ENCODE measurements around the gene ERI3. TPM values are rescaled to one million over a fixed set of nuclear protein-coding genes. Genes with fewer than 3 reads are reported as not detected.

The ERI3 gene
- total and polyA plus RNA-seq, 9 of the 15 experiments (the other 6 are each of a cell fraction or from before 2014, with no cell fraction given), result 47.8 to 93.4 (median 67.2) TPM

DNA sequence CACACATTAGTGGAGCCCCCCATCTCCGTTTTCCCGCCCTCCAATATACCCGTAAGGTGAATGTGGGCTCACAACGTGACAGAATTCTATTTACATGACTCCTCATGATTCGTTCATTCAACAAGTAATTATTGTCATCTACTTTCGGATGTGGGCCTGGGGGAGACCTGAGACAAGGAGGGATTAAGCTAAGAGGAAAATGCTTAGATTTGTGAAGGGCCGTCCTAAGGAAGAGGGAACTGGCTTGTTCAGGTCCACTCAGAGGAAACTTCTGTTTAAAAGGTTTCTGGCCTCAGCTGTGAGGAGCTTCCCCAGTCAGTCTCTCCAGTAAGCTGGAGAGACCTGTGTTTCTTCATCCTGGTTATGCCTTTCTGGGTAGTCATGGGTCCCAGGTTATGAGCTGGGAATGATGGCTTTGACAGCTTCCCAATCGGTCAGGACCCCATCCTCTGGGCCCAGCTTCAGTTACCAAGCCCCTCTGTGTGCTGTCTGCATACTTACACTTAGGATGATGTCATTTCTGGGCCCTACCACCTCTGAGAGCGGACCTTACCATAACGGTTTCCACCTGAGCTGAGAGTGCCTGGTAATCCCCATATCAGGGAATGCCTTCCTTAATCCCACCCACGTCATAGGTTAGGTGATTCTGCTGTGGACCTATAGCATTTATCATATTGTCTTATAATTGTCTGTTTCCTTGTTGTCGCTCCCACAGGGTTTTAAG, 687 bp upstream of the ERI3 start (continued):
- TF ChIP-seq, protein P1, sequence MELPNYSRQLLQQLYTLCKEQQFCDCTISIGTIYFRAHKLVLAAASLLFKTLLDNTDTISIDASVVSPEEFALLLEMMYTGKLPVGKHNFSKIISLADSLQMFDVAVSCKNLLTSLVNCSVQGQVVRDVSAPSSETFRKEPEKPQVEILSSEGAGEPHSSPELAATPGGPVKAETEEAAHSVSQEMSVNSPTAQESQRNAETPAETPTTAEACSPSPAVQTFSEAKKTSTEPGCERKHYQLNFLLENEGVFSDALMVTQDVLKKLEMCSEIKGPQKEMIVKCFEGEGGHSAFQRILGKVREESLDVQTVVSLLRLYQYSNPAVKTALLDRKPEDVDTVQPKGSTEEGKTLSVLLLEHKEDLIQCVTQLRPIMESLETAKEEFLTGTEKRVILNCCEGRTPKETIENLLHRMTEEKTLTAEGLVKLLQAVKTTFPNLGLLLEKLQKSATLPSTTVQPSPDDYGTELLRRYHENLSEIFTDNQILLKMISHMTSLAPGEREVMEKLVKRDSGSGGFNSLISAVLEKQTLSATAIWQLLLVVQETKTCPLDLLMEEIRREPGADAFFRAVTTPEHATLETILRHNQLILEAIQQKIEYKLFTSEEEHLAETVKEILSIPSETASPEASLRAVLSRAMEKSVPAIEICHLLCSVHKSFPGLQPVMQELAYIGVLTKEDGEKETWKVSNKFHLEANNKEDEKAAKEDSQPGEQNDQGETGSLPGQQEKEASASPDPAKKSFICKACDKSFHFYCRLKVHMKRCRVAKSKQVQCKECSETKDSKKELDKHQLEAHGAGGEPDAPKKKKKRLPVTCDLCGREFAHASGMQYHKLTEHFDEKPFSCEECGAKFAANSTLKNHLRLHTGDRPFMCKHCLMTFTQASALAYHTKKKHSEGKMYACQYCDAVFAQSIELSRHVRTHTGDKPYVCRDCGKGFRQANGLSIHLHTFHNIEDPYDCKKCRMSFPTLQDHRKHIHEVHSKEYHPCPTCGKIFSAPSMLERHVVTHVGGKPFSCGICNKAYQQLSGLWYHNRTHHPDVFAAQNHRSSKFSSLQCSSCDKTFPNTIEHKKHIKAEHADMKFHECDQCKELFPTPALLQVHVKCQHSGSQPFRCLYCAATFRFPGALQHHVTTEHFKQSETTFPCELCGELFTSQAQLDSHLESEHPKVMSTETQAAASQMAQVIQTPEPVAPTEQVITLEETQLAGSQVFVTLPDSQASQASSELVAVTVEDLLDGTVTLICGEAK (IDR thresholded peaks at IDR 0.05), result peak; percentile 27; the same call in 1 of the 2 replicates
- TF ChIP-seq, protein P1 (CRISPR knock-in tag; IDR thresholded peaks at IDR 0.05), result no peak
- TF ChIP-seq, protein P2, sequence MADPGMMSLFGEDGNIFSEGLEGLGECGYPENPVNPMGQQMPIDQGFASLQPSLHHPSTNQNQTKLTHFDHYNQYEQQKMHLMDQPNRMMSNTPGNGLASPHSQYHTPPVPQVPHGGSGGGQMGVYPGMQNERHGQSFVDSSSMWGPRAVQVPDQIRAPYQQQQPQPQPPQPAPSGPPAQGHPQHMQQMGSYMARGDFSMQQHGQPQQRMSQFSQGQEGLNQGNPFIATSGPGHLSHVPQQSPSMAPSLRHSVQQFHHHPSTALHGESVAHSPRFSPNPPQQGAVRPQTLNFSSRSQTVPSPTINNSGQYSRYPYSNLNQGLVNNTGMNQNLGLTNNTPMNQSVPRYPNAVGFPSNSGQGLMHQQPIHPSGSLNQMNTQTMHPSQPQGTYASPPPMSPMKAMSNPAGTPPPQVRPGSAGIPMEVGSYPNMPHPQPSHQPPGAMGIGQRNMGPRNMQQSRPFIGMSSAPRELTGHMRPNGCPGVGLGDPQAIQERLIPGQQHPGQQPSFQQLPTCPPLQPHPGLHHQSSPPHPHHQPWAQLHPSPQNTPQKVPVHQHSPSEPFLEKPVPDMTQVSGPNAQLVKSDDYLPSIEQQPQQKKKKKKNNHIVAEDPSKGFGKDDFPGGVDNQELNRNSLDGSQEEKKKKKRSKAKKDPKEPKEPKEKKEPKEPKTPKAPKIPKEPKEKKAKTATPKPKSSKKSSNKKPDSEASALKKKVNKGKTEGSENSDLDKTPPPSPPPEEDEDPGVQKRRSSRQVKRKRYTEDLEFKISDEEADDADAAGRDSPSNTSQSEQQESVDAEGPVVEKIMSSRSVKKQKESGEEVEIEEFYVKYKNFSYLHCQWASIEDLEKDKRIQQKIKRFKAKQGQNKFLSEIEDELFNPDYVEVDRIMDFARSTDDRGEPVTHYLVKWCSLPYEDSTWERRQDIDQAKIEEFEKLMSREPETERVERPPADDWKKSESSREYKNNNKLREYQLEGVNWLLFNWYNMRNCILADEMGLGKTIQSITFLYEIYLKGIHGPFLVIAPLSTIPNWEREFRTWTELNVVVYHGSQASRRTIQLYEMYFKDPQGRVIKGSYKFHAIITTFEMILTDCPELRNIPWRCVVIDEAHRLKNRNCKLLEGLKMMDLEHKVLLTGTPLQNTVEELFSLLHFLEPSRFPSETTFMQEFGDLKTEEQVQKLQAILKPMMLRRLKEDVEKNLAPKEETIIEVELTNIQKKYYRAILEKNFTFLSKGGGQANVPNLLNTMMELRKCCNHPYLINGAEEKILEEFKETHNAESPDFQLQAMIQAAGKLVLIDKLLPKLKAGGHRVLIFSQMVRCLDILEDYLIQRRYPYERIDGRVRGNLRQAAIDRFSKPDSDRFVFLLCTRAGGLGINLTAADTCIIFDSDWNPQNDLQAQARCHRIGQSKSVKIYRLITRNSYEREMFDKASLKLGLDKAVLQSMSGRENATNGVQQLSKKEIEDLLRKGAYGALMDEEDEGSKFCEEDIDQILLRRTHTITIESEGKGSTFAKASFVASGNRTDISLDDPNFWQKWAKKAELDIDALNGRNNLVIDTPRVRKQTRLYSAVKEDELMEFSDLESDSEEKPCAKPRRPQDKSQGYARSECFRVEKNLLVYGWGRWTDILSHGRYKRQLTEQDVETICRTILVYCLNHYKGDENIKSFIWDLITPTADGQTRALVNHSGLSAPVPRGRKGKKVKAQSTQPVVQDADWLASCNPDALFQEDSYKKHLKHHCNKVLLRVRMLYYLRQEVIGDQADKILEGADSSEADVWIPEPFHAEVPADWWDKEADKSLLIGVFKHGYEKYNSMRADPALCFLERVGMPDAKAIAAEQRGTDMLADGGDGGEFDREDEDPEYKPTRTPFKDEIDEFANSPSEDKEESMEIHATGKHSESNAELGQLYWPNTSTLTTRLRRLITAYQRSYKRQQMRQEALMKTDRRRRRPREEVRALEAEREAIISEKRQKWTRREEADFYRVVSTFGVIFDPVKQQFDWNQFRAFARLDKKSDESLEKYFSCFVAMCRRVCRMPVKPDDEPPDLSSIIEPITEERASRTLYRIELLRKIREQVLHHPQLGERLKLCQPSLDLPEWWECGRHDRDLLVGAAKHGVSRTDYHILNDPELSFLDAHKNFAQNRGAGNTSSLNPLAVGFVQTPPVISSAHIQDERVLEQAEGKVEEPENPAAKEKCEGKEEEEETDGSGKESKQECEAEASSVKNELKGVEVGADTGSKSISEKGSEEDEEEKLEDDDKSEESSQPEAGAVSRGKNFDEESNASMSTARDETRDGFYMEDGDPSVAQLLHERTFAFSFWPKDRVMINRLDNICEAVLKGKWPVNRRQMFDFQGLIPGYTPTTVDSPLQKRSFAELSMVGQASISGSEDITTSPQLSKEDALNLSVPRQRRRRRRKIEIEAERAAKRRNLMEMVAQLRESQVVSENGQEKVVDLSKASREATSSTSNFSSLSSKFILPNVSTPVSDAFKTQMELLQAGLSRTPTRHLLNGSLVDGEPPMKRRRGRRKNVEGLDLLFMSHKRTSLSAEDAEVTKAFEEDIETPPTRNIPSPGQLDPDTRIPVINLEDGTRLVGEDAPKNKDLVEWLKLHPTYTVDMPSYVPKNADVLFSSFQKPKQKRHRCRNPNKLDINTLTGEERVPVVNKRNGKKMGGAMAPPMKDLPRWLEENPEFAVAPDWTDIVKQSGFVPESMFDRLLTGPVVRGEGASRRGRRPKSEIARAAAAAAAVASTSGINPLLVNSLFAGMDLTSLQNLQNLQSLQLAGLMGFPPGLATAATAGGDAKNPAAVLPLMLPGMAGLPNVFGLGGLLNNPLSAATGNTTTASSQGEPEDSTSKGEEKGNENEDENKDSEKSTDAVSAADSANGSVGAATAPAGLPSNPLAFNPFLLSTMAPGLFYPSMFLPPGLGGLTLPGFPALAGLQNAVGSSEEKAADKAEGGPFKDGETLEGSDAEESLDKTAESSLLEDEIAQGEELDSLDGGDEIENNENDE (IDR thresholded peaks at IDR 0.05; ENCODE audit: low read depth, low read length), result no peak
- TF ChIP-seq COPS2 (conservative IDR thresholded peaks at IDR 0.05) (no peak), MXI1 (IDR thresholded peaks at IDR 0.05; ENCODE audit: low read depth, low read length) (no peak), ZNF347 (CRISPR knock-in tag; IDR thresholded peaks at IDR 0.05; ENCODE audit: low read depth) (peak; percentile 68; the same call in 1 of the 2 replicates), GABPB1 (CRISPR knock-in tag; IDR thresholded peaks at IDR 0.05) (peak; percentile 33; the same call in 1 of the 2 replicates)
